ENCODE results near the gene PTPN9. TPM values are rescaled to one million over a fixed set of nuclear protein-coding genes. Genes with fewer than 3 reads are reported as not detected.

The PTPN9 gene
- total and polyA plus RNA-seq, 10 of the 15 experiments (the other 5 are each of a cell fraction or from before 2014, with no cell fraction given): 7.8 to 29.1 (median 18.5) TPM

- TF ChIP-seq, protein P1, sequence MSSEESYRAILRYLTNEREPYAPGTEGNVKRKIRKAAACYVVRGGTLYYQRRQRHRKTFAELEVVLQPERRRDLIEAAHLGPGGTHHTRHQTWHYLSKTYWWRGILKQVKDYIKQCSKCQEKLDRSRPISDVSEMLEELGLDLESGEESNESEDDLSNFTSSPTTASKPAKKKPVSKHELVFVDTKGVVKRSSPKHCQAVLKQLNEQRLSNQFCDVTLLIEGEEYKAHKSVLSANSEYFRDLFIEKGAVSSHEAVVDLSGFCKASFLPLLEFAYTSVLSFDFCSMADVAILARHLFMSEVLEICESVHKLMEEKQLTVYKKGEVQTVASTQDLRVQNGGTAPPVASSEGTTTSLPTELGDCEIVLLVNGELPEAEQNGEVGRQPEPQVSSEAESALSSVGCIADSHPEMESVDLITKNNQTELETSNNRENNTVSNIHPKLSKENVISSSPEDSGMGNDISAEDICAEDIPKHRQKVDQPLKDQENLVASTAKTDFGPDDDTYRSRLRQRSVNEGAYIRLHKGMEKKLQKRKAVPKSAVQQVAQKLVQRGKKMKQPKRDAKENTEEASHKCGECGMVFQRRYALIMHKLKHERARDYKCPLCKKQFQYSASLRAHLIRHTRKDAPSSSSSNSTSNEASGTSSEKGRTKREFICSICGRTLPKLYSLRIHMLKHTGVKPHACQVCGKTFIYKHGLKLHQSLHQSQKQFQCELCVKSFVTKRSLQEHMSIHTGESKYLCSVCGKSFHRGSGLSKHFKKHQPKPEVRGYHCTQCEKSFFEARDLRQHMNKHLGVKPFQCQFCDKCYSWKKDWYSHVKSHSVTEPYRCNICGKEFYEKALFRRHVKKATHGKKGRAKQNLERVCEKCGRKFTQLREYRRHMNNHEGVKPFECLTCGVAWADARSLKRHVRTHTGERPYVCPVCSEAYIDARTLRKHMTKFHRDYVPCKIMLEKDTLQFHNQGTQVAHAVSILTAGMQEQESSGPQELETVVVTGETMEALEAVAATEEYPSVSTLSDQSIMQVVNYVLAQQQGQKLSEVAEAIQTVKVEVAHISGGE (CRISPR knock-in tag; IDR thresholded peaks at IDR 0.05): no peak
- no peak for TF ChIP-seq ZNF217 (IDR thresholded peaks at IDR 0.05)
- no peak for TF ChIP-seq CBX5 (IDR thresholded peaks at IDR 0.05; ENCODE audit: low read depth)
- 0 out of 2 replicates have a peak, but pooled peaks have one; percentile 5 for TF ChIP-seq TAF1 (IDR thresholded peaks at IDR 0.05; ENCODE audit: borderline replicate concordance, low read depth, low read length)
- TF ChIP-seq MXI1 (IDR thresholded peaks at IDR 0.05; ENCODE audit: low read depth, low read length): peak; percentile 4; the same call in 1 of the 2 replicates
- TF ChIP-seq ZNF207 (IDR thresholded peaks at IDR 0.05; ENCODE audit: borderline replicate concordance): no peak
- no peak for TF ChIP-seq ELK1 (IDR thresholded peaks at IDR 0.05; ENCODE audit: low read depth, low read length)
- TF ChIP-seq GATAD2B (conservative IDR thresholded peaks at IDR 0.05; ENCODE audit: low read depth): no peak
- no peak for TF ChIP-seq CBX3 (IDR thresholded peaks at IDR 0.05; ENCODE audit: borderline replicate concordance, low read depth)
- no peak for TF ChIP-seq SKIL (IDR thresholded peaks at IDR 0.05; ENCODE audit: low read depth, poor library complexity, severe bottlenecking)
- no peak for TF ChIP-seq RAD51 (IDR thresholded peaks at IDR 0.05)
- no peak for TF ChIP-seq SPI1 (IDR thresholded peaks at IDR 0.05; ENCODE audit: borderline replicate concordance, insufficient read depth, low read depth, low read length)
- TF ChIP-seq ZSCAN29 (IDR thresholded peaks at IDR 0.05): no peak
- TF ChIP-seq JUND (IDR thresholded peaks at IDR 0.05; ENCODE audit: low read depth, low read length): no peak
These were observed 124.4 kb downstream of the PTPN9 start (continued) for GRCh38 chr15:75454471-75455378.
